HepG2 (cell line): ENCODE data around the gene CGB5.
"Not testable (repeated sequence)": the region's sequence is repeated elsewhere in the genome, so short reads cannot be mapped to it uniquely, and the experiment has no call there.

Experiments
- CTCF ChIP-seq: sonication (generic); formaldehyde crosslinking; IDR thresholded peaks from 2 replicates; pipeline ENCODE4 v1.5.0; 2020; ENCODE audit warnings: mild to moderate bottlenecking, missing genetic modification reagents, moderate library complexity
- ETV6 ChIP-seq: sonication (generic); formaldehyde crosslinking; conservative IDR thresholded peaks from 2 replicates; pipeline ENCODE4 v1.4.0; 2020; ENCODE audit warnings: missing genetic modification reagents
- GTF2F1 ChIP-seq: fragments of 150-350 bp; IDR thresholded peaks from 2 replicates; pipeline ENCODE4 v1.6.1; 2014; ENCODE audit warnings: low read length
- KDM4B ChIP-seq: sonication (generic); formaldehyde crosslinking; IDR thresholded peaks from 2 replicates; pipeline ENCODE4 v1.4.0; 2020; ENCODE audit warnings: missing genetic modification reagents
- MNT ChIP-seq: fragments of 450-650 bp; IDR thresholded peaks from 2 replicates; pipeline ENCODE4 v1.6.1; 2016
- REST ChIP-seq, 2 experiments: IDR thresholded peaks; 2 replicates each; pipeline ENCODE4 v1.6.1; 2011 to 2012; ENCODE audit warnings: low read length in 2 of 2, borderline replicate concordance in 1 of 2, low read depth in 1 of 2, mild to moderate bottlenecking in 1 of 2, moderate library complexity in 1 of 2
- SMAD1 ChIP-seq: sonication (generic); formaldehyde crosslinking; IDR thresholded peaks from 2 replicates; pipeline ENCODE4 v1.4.0; 2020; ENCODE audit warnings: missing genetic modification reagents, low read depth, mild to moderate bottlenecking, borderline replicate concordance

GRCh38 chr19:49049011-49049410, 5.4 kb downstream of the CGB5 start, which contains the start of gene CGB8:
- not testable (repeated sequence) for TF ChIP-seq REST (IDR thresholded peaks at IDR 0.05; ENCODE audit: borderline replicate concordance in 1 of 2, low read depth in 1 of 2, low read length in 2 of 2); CTCF; GTF2F1; SMAD1 (CRISPR knock-in tag); MNT; KDM4B (CRISPR knock-in tag); ETV6 (CRISPR knock-in tag)
